GM19324 (cell line): ENCODE results near the gene MTG1.
"Not testable (repeated sequence)": the region's sequence is repeated elsewhere in the genome, so short reads cannot be mapped to it uniquely, and the experiment has no call there.

Source experiments
- ATAC-seq: cut with Tn5 transposase; IDR thresholded peaks from one replicate; pipeline ENCODE4 v1.9.1; 2021; ENCODE audit warnings: mild to moderate bottlenecking, moderate library complexity; ENCODE audit not compliant: unreplicated experiment, low FRiP score

The MTG1 gene

DNA sequence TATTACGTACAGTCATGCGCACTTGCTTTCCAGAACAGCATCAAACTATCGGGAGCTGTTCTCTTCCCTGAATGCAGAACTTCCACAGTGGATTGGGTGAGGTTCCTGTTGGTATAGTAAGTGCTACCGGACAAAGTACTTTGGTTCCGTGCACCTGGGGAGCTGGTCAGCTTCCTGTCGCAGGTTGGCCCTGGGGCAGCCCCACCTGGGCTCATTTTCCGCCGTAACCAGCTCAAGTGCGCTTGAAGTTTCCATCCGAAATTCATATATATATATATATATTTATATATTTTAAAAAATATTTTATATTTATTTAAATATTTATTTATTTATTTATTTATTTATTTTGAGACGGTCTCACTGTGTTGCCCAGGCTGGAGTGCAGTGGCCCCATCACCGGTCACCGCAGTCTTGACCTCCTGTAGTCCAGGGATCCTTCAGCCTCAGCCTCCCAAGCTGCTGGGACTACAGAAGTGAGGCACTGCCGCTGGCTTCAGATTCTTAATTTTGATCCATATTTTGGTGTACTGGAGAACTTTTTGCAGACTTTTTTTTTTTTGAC, 66.3 kb downstream of the MTG1 start:
- ATAC-seq, result no peak

DNA sequence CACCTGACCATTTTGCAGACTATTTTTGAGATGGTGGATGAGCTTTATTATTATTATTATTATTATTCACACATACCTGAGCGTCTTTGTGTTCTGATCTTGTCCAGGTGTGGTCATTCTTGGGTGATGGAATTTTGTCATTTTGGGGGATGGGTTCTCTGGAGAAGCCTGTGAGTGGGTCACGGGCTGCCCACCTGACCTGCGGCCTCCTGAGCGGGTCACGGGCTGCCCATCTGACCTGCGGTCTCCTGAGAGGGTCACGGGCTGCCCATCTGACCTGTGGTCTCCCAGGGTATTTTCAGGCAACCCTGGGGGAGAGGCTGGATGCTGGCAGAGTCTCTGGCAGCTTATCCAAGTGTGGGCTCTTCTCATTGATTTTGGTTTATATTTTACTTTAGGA, 67.1 kb downstream of the MTG1 start:
- no peak for ATAC-seq

- ATAC-seq, result no peak
Observed at GRCh38 chr10:133461841-133462240, 67.9 kb downstream of the MTG1 start.

DNA sequence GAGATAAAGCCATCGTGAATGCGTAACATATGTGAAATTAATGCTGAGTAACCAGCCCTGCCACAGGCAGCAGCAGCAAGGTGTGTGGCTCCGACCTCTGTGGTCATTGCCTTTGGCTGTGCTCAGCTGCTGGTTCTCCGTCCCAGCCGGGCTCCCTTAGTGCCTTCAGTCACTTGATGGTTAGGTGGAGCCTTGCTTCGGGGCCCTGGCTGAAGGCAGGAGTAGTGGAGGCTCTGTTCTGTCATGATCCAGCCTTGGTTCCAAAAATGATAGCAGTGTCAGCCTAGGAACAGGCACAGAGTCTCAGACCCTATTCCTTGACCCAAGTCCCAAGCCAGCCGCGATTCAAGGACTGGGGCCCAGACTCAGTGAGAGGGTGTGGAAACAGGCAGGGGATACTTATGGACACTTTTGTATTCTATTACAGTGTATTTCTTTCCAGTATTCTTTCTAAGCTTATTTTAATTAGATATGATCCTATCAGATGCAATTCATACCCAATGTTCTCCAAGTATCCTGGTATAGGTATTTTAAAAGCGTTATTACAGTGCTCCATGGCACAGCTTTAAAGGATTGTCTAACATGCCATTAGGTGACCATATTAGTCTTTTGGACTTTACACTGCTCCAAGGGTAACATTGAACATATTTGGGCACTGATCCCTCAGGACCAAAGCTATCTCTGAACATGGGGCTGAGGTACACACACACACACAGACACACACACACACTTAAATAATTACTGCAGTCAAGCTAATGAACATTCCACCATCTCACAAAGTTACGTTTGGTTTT, 68.8 kb downstream of the MTG1 start:
- ATAC-seq, result no peak

DNA sequence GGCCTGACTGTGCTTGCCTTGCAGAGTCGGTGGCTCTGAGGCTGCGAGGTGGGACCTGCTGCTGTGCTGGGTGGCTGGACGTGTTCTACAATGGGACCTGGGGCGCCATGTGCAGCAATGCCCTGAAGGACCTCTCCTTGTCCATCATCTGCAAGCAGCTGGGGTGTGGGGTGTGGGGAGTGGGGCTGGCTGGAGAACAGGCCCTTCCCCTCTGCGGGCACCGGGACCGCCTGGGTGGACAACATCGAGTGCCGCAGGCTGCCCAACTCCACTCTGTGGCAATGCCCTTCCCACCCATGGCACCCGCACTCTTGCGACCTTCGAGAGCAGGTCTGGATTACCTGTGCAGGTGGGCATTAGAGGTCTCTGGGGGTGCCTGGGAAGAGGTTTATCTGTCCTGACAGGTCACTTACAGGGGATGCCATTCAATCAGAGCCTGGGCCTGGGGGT, 70.7 kb downstream of the MTG1 start:
- no peak for ATAC-seq

DNA sequence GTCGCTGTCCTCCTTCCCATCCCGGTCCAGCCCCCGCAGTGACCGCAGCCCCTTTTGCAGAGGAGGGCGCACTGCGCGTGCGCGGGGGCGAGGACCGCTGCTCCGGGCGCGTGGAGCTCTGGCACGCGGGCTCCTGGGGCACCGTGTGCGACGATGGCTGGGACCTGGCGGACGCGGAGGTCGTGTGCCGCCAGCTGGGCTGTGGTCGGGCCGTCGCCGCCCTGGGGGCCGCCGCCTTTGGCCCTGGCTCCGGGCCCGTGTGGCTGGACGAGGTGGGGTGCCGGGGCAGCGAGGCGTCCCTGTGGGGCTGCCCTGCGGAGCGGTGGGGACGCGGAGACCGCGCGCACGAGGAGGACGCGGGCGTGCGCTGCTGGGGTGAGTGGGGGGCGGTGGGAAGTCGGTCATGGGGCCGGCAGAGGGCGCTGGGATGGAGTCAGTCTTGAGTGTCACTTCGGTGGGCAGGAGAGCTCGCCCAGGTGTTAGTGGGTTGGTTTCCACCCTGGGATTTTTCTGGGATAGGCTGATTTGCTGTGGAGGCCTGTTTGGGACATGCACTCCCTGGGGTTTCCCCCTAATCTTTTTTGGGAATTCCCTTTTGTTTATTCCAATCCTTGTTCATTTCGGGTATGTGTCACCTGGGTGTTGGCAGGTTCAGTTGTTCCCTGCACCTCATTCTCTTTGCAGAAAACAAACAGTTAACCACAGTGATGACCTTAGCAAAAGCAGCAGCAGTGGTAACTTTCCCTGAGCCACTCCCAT, 71.4 kb downstream of the MTG1 start:
- no peak for ATAC-seq

DNA sequence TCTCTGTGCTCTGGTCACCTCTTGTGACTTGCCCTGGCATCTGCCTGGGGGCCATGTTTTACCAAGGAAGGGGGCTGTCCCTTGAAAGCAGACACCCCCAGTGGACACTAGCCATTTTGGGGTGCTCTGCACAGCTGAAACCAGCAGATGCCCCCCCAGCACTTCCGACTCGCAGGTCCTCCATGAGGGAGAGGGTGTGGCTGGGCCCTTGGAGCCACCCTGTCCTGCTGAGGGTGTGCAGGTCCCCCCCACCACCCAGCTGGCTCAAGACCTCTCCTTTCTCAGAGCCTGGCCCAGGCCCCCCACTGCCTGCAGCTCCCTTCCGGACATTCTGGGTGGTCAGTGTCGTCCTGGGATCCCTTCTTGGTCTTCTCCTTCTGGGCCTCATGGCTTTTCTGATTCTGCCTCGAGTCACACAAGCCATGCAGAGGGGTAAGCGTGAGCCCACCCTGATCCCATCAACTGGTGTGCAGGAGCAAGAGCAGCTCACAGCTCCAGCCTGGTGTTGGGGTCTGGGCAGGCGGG, 72.1 kb downstream of the MTG1 start:
- ATAC-seq, result no peak

DNA sequence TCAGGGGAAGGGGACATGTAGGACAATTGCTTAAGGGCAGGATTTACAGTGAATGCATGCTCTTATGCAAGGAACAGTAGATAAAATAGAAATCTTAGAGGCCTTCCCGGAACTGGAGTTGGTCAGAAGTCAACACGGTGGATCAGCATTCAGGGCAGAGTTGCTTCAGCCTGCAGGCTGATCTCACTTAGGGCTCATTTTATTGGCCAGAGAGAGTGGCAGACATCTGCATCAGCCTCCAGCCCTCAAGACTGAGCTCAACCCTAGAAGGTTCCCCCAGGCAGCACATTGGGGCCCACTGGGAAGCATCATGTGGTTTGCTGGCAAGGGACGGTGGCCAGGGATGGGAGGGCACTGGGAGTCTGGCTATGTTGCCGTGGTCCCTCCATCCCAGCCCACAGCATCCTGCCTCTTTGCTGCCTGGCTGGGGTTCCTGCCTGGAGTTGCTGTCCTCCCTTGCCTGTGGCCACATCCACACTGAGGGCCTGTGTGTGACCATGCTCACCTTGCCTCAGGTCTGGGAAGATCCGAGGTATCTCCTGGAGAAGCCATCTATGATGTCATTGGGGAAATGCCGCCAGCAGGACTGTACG, 72.8 kb downstream of the MTG1 start:
- ATAC-seq, result no peak

GRCh38 chr10:133467286-133467911, 73.4 kb downstream of the MTG1 start:
- ATAC-seq, result no peak

GRCh38 chr10:133469205-133469604, 75.2 kb downstream of the MTG1 start:
- ATAC-seq, result not testable (repeated sequence)

DNA sequence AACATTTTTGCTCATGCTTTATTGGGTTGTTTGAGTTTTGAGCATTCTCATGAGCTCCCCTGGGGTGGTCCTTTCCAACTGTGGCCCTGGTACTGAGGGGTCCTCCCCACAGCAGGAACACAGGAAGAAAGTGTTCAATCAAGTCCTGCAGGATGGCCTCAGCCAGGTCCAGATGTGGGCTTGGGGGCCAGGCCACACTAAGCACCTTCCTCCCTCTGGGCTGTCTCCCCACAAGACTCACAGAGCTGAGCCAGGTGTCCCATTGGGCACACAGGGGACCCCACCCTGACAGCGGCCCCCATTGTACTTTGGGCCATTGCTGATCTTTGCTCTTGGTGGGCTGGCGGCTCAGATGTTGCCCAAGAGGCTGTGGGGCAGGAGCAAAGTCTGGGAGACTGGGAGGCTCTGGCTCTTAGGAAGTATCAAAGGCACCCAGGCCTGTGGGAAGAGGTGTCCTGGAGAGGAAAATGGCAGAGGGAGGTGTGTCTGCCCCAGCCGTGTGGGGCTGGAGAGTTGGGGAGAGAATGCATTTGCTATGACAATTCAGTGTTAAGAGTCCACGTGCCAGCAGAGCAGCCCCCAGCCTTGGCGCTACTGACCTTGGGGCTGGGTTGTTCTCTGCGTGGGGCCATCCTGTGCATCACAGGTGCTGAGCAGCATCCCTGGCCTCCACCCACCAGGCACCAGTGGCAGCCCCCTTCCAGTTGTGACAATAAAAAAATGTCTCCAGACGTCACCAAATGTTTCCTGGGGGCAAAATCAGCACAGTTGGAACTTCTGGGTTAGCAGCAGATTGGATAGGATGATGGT, 77.5 kb downstream of the MTG1 start:
- ATAC-seq, result no peak
